HG02798 (cell line): Measurements from ENCODE around the gene PDCD5.
A peak's percentile ranks its signal among the peaks of the same experiment; 100 is the strongest.
"Not testable (repeated sequence)": the region's sequence is repeated elsewhere in the genome, so short reads cannot be mapped to it uniquely, and the experiment has no call there.

Experiments
- ATAC-seq: cut with Tn5 transposase; IDR thresholded peaks from one replicate; pipeline ENCODE4 v1.9.1; 2021; ENCODE audit warnings: mild to moderate bottlenecking; ENCODE audit not compliant: unreplicated experiment, poor library complexity

The PDCD5 gene

DNA sequence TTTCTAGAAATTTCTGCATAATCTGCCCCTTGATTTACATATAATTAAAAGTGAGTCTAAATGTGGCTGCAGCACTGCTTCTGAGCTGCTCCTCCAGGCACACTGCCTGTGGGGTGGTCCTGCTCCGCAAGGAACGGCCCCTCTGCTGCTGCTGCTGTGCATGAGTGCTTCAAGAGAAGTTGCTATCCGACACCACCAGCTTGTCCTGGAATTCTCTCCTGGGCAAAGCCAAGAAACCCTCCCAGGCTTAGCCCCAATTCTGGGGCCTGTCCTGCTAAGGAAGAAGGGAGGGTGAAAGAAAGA is 7.5 kb upstream of the PDCD5 start:
- ATAC-seq, result no peak

- no peak for ATAC-seq
Measured at GRCh38 chr19:32576790-32577189, 4.2 kb upstream of the PDCD5 start.

DNA sequence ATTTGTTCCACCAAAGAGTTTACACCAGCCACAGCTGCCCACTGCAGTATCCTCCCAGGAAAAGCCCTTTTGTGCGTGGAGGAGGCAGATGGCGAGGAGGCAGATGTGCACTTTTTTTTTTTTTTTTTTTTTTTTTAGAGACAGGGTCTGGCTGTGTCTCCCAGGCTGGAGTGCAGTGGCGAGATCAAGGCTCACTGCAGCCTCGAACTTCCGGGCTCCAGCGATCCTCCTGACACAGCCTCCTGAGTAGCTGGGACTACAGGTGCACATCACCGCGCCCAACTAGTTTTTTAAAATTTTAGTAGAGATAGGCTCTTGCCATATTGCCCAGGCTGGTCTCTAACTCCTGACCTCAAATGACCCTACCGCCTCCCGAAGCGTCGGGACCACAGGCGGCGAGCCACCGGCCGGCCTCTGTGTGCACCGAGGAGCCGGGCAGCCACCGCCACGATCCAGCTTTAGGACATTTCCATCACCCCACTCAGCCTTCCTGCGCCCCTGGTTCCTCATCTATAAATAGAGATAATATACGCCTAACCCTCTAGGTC is 563 bp upstream of the PDCD5 start:
- ATAC-seq, result peak; percentile 26

DNA sequence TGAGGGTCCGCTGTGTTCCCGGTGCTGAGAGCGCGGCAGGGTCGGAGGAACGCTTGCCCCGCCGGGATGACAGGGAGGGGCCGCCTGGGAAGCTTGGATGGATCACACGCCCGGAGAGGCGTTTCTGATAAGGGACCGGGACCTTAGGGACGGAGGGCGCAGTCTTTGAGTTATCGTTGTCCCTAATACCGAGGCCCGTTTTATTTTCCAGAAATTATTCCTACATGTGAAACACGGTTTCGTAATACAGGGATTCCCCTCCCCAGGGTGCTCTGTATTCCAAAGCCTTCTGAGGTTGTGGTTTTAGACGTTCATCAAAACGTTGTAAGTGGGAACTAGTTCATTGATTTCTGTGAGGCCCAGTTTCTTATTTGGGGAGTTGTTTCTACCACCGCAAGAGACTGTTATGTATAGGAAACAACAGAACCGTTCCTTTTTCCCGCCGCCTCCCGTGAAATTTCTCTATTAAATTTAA is 752 bp downstream of the PDCD5 start:
- no peak for ATAC-seq

DNA sequence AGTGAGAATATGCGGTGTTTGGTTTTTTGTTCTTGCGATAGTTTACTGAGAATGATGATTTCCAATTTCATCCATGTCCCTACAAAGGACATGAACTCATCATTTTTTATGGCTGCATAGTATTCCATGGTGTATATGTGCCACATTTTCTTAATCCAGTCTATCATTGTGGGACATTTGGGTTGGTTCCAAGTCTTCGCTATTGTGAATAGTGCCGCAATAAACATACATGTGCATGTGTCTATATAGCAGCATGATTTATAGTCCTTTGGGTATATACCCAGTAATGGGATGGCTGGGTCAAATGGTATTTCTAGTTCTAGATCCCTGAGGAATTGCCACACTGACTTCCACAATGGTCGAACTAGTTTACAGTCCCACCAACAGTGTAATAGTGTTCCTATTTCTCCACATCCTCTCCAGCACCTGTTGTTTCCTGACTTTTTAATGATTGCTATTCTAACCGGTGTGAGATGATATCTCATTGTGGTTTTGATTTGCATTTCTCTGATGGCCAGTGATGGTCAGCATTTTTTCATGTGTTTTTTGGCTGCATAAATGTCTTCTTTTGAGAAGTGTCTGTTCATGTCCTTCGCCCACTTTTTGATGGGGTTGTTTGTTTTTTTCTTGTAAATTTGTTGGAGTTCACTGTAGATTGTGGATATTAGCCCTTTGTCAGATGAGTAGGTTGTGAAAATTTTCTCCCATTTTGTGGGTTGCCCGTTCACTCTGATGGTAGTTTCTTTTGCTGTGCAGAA is 6.9 kb downstream of the PDCD5 start:
- not testable (repeated sequence) for ATAC-seq

- ATAC-seq, result no peak
Measured at GRCh38 chr19:32594021-32594420, 13.0 kb downstream of the PDCD5 start.

- no peak for ATAC-seq
Measured at GRCh38 chr19:32595491-32595890, 14.5 kb downstream of the PDCD5 start.

GRCh38 chr19:32598022-32598421 is 17.0 kb downstream of the PDCD5 start:
- ATAC-seq, result no peak

DNA sequence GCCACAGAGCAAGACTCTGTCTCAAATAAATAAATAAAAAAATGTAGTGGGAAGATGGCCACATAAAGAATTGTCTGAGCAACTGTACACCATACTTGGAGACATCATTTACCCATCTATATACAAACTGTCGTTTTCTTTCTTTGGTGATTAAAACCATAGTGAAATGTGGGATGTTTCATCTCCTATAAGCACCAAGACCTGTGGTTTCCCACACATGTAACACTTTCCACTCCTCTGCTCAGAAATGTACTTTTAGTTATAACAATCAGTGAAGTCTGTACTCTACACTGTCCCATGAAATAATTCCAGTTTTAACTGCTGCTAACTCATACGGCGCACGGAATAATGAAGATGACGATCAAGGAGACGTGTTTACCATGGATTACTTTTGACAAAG is 18.3 kb downstream of the PDCD5 start:
- ATAC-seq, result no peak

DNA sequence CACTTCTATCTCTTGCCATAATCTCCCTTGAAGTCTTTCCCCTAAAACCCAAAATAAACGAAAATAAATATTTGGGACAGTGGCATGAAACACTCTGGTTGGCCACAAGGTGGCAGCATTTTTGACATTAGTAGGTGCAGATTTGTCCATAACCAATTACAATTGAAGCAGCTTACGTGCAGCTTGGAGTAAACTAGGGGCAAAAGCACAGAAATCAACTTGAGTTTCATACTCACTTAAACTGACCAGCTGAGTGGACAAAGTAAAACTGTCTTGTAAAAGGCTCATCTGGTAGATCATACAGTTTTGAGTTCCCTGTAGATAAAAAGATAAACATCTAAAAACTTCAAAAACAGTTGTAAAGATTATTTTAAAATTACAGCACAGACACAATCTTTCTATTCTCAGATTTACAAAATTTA is 18.8 kb downstream of the PDCD5 start:
- no peak for ATAC-seq

DNA sequence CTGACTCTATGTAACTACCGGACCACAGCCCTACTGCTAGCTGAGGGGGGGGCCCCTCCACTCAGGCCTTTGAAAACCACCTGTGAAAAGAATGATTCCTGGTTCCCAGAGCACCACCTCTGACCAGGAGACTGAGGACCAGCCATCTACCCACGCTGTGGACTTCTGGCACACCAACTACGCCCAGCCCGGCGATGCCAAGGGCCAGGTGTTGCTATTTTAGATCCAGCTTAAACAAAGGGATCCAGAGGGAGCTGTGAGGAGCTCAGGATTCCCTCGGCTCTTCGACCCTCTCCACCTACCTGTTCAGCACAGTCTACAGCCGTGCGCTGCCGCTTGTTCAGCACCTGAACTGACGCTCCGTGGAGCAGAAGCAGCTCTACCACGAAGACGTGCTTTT is 23.0 kb downstream of the PDCD5 start:
- ATAC-seq, result no peak

DNA sequence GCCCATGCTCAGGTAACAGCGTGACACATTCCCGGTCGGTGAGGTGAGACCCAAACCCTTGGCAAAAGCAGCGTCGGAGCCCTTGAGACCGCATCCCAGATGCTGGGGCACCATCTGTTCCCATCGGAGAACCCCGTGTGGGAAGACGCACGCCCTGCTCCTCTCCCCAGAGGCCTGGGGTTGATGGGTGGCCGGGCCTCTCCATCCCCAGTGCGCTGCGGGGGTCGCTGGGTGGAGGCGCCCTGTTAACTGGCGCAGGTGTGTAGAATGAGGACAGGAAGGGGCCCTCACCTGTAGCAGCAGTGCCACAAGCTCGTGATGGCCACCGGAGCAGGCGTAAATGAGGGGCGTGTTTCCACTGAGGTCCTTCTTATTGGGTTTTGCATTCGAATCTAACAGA is 24.6 kb downstream of the PDCD5 start:
- no peak for ATAC-seq

DNA sequence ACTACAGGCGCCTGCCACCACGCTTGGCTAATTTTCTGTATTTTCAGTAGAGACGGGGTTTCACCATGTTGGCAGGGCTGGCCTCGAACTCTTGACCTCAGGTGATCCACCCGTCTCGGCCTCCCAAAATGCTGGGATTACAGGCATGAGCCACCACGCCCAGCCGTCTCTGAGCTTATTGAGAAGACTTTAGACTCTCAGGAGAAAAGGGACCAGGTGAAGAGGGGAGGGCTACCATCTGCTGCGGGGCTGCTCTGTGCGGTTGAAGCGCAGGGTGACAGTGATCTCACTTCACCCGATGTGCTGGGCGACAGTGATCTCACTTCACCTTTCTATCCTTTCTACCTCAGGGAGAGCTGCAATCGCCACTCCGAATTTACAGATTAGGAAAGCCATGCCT is 25.3 kb downstream of the PDCD5 start:
- no peak for ATAC-seq

- no peak for ATAC-seq
Measured at GRCh38 chr19:32607479-32607878, 26.5 kb downstream of the PDCD5 start.

DNA sequence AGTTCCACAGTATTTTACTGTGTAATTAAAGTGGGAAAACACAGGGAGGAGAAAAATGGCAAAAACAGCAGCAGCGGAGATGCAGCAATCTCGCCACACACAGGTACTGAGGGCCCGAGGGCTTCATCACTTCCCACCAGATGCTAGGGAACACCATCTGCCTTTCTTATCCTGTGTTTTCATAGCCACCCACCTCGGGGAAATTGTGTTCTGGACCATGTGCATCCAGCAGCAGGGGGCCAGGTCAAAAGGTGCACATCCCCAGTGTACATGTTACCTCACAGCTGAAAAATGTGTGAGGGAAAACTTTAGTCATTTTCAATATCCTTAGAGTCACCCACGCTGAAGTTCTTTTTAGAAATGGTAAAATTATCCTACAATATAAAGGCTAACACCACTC is 30.2 kb downstream of the PDCD5 start:
- ATAC-seq, result no peak

DNA sequence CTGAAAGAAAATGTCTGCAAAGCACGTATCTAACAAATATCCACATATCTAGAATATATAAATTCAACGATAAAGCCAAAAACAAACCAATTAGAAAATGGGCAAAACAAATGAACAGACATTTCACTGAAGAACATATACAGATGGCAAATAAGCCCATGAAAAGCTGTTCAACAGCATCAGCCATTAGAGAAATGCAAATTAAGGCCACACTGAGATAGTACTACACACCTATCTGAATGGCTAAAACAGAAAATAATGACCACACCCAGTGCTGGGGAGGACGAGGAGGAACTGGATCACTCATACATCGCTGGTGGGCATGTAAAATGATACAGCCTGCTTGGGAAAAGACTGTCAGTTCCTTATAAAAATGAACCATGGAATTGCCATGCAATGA is 32.0 kb downstream of the PDCD5 start:
- no peak for ATAC-seq

GRCh38 chr19:32614916-32615315 is 33.9 kb downstream of the PDCD5 start:
- ATAC-seq, result no peak

- ATAC-seq, result no peak
Measured at GRCh38 chr19:32615569-32615968, 34.6 kb downstream of the PDCD5 start.

- ATAC-seq, result no peak
Measured at GRCh38 chr19:32619051-32619685, 38.2 kb downstream of the PDCD5 start.

DNA sequence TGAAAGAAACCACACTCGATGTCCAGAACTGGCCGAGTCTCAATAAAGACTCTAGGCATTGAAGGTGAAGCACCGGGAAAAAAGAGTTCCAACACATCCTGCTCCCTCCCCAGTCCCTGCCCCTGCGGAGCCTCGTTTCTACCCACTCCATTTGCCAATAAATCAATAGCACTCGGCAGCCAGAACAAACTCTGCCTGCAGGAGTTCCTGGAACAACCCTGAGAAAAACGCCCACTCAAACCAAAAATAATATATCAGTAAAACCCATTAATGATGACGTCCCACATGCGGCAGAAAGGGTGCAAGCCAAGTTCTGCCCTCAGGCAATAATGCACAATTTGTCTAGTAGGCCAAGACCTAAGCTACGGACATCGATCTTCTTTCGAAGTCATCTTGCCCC is 41.0 kb downstream of the PDCD5 start:
- no peak for ATAC-seq

DNA sequence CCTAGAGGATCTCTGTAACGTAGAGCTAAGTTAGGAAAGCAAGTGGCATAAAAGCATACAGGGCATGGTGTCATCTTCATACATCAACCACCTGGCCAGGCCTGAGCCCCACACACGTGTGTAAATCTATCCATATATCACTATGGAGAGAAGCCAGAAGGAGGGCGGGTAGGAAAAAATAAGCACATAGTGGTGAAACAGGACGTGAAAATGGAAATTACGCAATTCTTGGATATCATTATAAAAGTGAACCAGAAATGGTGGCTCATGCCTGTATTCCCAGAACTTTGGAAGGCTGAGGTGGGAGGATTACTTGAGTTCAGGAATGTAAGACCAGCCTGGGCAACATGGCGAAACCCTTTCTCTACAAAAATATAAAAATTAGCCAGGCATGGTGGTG is 43.4 kb downstream of the PDCD5 start:
- no peak for ATAC-seq

- ATAC-seq, result no peak
Measured at GRCh38 chr19:32626969-32627368, 46.0 kb downstream of the PDCD5 start.
